Prostate gland (tissue), 2 donors: ENCODE results near the gene LY6G6C. TPM values are rescaled to one million over a fixed set of nuclear protein-coding genes. Genes with fewer than 3 reads are reported as not detected.

Source experiments
- DNase-seq: peaks from one replicate; pipeline ENCODE4 v3.0.0-alpha.2; 2019; ENCODE audit warnings: low spot score
- H3K27ac ChIP-seq, 2 donors: fragments of 200-600 bp; sonication (generic); 2 replicates each; pipeline ENCODE4 v1.5.1; 2017 to 2019
- H3K27me3 ChIP-seq: fragments of 200-600 bp; sonication (generic); replicated peaks from 2 replicates; pipeline ENCODE4 v1.5.1; 2019; ENCODE audit not compliant: insufficient read depth
- H3K36me3 ChIP-seq, 2 donors: fragments of 200-600 bp; sonication (generic); 1 replicate in 1 of 2; 2 replicates in 1 of 2; pipeline versions ENCODE4 v1.5.1 to v1.8.1; 2017 to 2019
- H3K4me1 ChIP-seq: fragments of 200-600 bp; sonication (generic); replicated peaks from 2 replicates; pipeline ENCODE4 v1.5.1; 2019
- H3K4me3 ChIP-seq, 2 donors: fragments of 200-600 bp; sonication (generic); 2 replicates each; pipeline ENCODE4 v1.5.1; 2017 to 2019
- H3K9me3 ChIP-seq: fragments of 200-600 bp; sonication (generic); 2 replicates; pipeline ENCODE4 v1.5.1; 2017
- CTCF ChIP-seq, 4 experiments: fragments of 200-600 bp in 2 of 4; fragments of 450-650 bp in 2 of 4; sonication (generic) in 2 of 4; IDR thresholded peaks; 1 replicate in 3 of 4; 2 replicates in 1 of 4; pipeline ENCODE4 v1.5.1; 2016 to 2019; ENCODE audit warnings: antibody characterized with exemption in 4 of 4, mild to moderate bottlenecking in 2 of 4, moderate library complexity in 2 of 4
- POLR2A ChIP-seq: fragments of 450-650 bp; IDR thresholded peaks from one replicate; pipeline ENCODE4 v1.6.1; 2016; ENCODE audit warnings: antibody characterized with exemption, mild to moderate bottlenecking
- POLR2AphosphoS5 ChIP-seq: sonication (generic); formaldehyde crosslinking; IDR thresholded peaks from one replicate; pipeline ENCODE4 v1.6.1; 2017; ENCODE audit warnings: antibody characterized with exemption
- WGBS: methylation state at CpG from one replicate; pipeline ENCODE4 v1.1.5; 2018; 5-methylcytosine and 5-hydroxymethylcytosine counted together
- intact Hi-C: fragments of 100-400 bp; cut with DNase I; formaldehyde crosslinking; loops from one replicate; pipeline ENCODE4 v1.14.2; 2022
- total RNA-seq, 2 donors: library from RNA; depleted of rRNA; stranded (reverse); fragments of >200 nt; gene quantifications; one replicate each; pipeline ENCODE4 v1.1.0, GENCODE V29; 2016

LY6G6C gene
- total RNA-seq, 2 donors from 2014 or later = not detected

- Histone ChIP-seq H3K4me3 (no peak overlapping the region), H3K27me3 (no peaks in the 10 kb centered on the region), H3K9me3 (no peaks in the 10 kb centered on the region), H3K27ac (no peak overlapping the region), H3K4me1 (peaks cover 7% of the 10 kb centered on the region), H3K36me3 (no peaks in the 10 kb centered on the region)
- no peak for DNase-seq
- WGBS = 93% methylated on average over 3 of the region's 3 CpGs
- intact Hi-C loops = no loop called here
- TF ChIP-seq POLR2AphosphoS5 = no peak
Observed at GRCh38 chr6:31722173-31722572, 627 bp upstream of the LY6G6C start.

GRCh38 chr6:31720196-31720770 is 1.3 kb downstream of the LY6G6C start:
- WGBS = 65% methylated on average over 5 of the region's 5 CpGs

GRCh38 chr6:31719001-31719400 is 2.5 kb downstream of the LY6G6C start:
- TF ChIP-seq CTCF (IDR thresholded peaks at IDR 0.05) (no peak), POLR2AphosphoS5 (no peak), POLR2A (no peak)
- peaks cover 15% of the 10 kb centered on the region for H3K4me1 ChIP-seq
- no peaks in the 10 kb centered on the region for H3K27me3 ChIP-seq
- H3K4me3 ChIP-seq = no peak overlapping the region
- H3K36me3 ChIP-seq = no peaks in the 10 kb centered on the region
- WGBS = 81% methylated on average over 6 of the region's 6 CpGs
- H3K9me3 ChIP-seq = no peaks in the 10 kb centered on the region
- H3K27ac ChIP-seq = peak overlapping the region; percentile 64 to 65
- intact Hi-C loops = no loop called here
- DNase-seq = no peak

More at GRCh38 chr6:31720196-31720770, 1.3 kb downstream of the LY6G6C start:
- DNase-seq = no peak
- Histone ChIP-seq H3K4me1 (peaks cover 11% of the 10 kb centered on the region), H3K27ac (no peak overlapping the region), H3K4me3 (no peak overlapping the region), H3K36me3 (no peaks in the 10 kb centered on the region), H3K9me3 (no peaks in the 10 kb centered on the region), H3K27me3 (no peaks in the 10 kb centered on the region)
- intact Hi-C loops = no loop called here
- TF ChIP-seq POLR2A = no peak
- no peak for TF ChIP-seq CTCF (IDR thresholded peaks at IDR 0.05)
- TF ChIP-seq POLR2AphosphoS5 = no peak

- Histone ChIP-seq H3K9me3 (no peaks in the 10 kb centered on the region), H3K27me3 (no peaks in the 10 kb centered on the region), H3K36me3 (no peaks in the 10 kb centered on the region), H3K4me3 (no peak overlapping the region), H3K27ac (peak overlapping the region; percentile 64 to 65), H3K4me1 (peaks cover 19% of the 10 kb centered on the region)
- TF ChIP-seq POLR2A = no peak
- no peak for TF ChIP-seq CTCF (IDR thresholded peaks at IDR 0.05)
- TF ChIP-seq POLR2AphosphoS5 = peak; percentile 94
- peak; percentile 88 for DNase-seq
- intact Hi-C loops = no loop called here
- WGBS = 47% methylated on average over 1 of the region's 1 CpG
Observed at GRCh38 chr6:31718265-31718664, 3.3 kb downstream of the LY6G6C start.

GRCh38 chr6:31717499-31718222 is 3.9 kb downstream of the LY6G6C start:
- no peak for DNase-seq
- Histone ChIP-seq H3K9me3 (no peaks in the 10 kb centered on the region), H3K27me3 (no peaks in the 10 kb centered on the region), H3K4me1 (peaks cover 19% of the 10 kb centered on the region), H3K4me3 (no peak overlapping the region), H3K27ac (peak overlapping the region; percentile 34 to 65), H3K36me3 (no peaks in the 10 kb centered on the region)
- TF ChIP-seq CTCF (IDR thresholded peaks at IDR 0.05) (peak in 1 of 4 experiments; percentile 43), POLR2AphosphoS5 (peak; percentile 23), POLR2A (no peak)
- WGBS = 62% methylated on average over 10 of the region's 10 CpGs
- intact Hi-C loops = no loop called here
